ENCODE measurements around the gene IQCK.

The IQCK gene

DNA sequence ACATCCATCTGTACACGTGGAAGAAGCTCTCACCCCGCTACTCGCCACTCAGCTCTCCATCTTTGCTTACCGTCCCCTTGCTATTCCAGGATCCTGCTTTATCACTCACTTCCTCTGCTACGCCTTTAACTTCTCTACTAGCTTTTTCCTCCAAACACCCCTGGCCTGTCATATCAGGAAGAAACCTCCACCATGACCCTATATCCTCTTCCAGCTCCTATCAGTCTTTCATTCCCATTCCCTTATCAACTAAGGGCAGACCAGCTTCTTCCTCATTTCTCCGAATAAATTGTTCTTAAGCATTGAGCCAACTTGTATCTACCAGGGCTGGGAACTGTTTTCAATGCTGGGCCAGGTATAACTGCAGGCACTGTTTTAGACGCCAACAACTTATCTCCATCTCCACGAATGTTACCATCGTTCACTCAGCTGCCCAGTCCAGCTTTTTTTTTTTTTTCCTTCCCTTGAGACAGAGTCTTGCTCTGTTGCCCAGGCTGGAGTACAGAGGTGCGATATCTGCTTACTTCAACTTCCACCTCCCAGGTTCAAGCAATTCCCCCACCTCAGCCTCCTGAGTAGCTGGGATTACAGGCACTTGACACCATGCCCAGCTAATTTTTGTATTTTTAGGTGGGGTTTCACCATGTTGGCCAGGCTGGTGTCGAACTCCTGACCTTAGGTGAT, 4.3 kb downstream of the IQCK start:
- no peak for DNase-seq

DNA sequence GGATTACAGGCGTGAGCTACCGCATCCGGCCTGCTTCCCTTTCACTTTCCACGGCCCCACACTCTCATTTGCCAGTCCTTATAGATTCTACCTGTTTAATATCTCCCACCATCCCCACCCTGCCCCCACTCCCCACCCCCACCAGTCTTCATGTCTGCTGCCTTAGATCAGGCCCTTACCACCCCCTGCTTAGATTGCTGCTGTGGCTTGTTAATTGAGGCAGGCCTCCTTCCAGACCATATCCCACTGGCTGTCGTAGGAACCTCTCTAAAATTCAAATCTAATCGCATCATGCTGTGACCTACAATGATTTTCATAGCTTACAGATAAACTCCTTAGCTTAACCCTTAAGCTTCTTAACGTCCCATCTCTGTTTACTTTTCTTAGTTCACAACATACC, 4.9 kb downstream of the IQCK start:
- DNase-seq: no peak

DNA sequence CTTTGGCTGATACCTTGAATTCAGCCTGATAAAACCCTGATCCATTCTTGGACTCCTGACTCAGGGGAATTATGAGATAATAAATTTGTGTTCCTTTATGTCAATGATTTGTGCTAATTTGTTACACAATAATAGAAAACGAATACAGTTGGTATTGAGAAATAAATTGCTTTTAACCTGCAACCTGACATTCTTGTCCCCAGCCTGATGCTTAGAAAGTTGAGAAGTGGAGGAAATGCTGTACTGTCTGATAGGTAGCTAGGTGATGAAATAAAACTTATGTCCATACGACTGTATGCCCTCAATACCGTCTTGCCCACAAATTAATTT, 10.5 kb downstream of the IQCK start:
- no peak for DNase-seq

DNA sequence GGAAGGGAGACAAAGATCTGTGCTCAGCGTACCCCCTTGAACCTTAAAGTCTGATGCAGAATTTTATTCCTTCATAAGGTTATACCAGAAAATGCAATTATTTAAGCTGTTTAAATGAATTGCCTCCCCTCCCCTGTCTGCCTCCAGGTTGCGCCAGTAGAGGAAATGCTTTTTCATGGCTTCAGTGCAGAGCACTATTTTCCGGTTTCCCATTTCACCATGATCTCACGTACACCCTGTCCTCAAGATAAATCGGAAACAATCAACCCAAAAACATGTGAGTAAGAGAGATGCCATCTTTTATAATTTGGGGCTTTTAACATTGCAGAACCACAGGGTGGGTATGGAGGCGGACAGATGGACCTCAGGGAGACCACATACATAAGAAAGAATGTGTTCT, 15.5 kb downstream of the IQCK start:
- DNase-seq: no peak

DNA sequence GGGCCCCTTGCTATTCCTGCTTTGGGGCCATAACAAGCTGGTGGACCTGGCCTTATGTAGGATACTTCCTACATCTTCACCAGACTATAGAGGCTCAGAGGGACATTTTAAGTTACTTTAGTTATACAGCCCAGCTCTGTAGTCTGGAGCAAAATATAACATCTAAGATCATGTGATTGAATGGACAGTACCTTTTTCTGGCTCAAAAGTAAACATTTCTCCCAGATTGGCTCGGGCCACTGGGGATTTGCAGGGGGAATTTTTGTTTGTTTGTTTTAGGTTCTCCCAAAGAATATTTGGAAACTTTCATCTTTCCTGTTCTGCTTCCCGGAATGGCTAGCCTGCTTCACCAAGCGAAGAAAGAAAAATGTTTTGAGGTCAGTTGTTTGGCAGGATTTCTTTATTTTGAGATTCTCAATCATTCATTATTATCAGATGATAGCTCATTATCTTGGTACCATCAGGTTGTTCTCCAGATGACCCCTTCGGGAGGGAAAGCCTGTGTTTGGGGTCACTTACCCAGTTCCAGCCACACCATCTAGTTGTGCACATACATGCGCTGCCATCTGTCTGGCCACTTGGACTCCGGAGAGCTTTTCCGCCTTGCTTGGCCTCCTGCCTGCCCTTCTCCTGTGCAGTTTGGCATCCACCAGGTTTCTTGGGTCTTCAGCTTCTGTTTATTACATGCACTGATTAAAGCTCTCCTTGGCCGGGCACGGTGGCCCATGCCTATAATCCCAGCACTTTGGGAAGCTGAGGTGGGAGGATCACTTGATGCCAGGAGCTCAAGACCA, 17.2 kb downstream of the IQCK start:
- DNase-seq: no peak

DNA sequence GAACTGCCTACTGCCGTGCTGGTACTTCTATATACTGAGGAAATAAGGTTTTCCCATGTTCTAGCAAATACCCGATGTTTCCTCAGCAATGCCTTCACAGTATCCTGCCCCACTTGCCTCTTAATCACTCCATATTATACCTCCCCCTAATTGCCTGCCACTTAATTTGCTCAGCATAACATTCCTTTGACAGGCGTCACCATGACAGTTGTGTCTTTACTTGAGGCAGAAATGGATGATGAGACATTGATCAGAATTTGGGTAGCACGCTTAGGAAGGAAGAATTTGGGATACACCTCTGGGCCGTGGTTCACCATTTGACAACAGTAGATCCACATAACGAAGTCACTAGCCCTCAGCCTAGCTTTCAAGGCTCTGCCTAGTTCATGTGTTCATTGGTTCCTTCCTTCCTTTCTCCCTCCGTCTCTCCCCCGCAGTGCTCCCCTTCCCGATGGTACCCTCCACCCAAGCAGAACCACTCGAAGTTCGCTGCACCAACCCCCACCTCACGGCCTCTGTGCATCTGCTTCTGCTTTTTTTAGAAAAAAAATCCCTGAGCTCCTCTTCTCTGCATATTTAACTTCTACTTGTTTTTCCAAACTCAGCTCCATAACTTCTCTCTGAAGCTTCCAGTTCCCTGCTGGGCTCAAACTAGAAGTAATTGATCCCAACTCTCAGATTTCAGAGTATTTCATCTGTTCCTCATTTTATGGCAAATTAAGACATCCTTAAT, 19.4 kb downstream of the IQCK start:
- no peak for DNase-seq

DNA sequence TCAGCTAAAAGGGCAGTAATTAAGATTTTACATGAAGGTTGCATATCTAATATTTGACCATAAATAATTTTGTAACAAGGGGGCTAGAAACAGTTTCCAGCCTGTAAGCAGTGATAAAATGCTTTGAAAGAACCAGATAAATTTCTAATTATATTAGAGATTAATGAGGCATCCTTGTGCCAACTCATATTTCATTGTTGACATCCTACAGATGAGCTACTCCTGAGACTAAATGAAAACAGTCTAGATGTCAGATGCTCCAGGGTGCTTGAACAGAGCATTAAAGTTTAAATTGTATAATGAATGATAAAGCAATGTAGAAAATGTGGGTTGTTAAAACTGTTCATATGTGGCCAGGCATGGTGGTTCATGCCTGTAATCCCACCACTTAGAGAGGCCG, 23.3 kb downstream of the IQCK start:
- no peak for DNase-seq

DNA sequence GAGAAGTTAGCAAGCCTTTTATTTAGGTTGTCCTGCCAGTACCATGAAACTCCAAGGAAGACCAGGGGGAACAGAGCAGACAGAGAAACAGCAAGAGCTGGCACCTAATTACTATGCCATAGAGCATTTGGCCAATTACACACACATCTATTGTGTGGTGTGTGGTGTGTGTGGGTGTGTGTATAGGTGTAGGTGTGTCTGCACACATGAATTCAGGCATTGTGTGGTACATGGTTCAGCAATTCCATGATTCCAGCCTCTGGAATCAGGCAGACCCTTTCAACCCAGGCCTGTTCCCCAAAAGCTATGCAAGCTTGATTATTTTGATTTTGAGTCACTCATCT, 25.7 kb downstream of the IQCK start:
- DNase-seq: no peak

DNA sequence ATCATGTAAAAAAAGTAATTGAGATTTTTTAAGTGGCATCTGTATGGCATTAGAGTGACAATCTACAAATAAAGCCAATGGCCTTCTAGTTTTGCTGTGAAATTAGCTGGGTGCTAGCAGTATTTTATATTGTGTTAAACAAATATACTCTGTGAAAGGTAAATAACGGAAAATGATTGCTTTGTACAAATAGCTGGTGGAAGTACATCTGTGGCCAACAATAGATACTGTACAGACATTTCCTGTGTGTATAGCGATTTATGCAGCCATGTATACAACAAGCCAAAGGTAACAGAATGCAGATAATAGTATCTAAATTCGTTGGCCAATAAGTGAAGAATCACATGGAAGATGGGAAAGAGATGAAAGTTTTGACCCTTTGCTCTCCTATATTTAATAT, 26.6 kb downstream of the IQCK start:
- DNase-seq: no peak

DNA sequence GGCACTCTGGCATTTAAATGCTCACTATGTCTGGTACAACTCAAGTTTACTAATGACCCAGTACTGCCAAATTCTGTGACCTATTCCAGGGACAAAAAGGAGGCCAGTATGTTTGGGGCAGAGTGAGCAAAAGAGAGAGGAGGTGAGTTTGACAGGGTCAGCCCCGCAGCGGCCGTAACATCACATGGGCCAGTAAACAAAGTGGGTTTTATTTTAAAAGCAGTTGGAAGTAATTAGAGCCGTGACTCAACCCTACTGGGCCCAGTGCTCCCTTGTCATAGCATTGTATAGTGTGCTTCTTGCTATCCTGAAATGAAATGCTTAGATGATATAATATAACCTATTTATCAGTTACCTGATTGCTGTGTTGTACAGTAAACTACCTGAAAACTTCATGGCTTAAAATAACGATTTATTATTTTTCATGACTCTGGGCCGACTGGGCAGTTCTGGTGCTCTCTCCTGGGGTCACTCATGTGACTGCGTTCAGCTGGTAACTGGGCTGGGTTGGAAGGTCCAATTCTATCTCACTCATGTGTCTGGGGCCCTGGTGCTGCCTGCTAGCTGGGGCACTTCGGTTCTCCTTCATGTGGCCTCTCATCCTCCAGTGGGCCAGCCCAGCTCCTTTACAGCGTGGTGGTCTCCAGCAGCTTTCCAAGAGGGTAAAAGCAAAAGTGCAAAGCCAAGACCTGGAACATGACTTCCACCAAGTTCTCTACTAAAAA, 27.4 kb downstream of the IQCK start:
- DNase-seq: no peak

DNA sequence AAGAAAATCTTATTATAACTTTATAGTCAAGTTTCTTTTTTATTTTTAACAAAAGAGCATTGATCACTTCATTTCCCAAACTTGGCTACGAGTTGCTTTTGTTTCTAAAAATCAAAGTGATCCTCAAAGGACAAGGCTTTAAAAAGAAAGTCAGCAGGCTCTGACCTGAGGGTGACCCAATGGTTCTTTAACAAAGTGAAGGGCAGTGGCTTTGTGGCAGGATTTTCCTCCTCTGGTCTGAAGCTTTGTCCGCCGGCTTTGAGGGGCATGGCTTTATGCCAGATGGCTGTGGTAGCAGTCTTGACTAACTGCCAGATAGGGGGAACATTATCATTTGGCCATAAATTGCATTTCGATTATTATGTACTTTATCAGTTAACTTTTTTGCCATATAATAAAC, 28.5 kb downstream of the IQCK start:
- DNase-seq: no peak

DNA sequence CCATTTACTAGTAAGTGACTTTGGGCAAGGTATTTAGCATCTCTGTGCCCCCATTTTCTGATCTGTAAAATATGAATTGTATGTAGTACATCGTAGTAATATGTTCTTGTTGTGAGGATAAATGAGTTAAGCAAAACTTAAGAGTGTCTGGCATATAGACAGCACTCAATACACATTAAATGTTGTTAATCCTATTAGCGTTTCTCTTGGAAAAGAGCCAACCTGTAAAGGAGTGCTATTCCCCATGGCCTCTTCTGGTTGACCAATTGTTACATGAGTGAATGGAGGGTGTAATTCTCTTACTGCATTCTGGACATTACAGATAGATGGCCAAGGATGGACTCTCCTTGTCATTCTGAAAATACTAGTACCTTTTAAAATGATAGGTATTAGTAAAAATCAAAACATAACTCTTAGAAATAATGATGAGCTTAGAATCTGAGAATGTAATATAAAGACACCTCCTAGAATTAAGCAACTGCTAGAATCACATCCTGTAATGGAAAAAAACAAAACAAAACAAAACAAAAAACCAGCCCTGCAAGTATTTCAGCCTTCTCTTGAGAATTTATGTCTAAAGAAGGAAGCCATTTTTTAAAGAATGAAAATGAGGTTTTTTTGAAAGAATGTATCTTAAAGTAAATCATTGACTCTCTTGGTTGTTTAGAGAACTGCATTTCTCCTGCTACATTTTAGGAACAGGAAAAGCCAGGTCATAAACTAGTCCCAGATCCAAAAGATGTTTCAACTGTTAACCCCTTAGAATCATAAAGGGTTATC, 30.5 kb downstream of the IQCK start:
- no peak for DNase-seq

DNA sequence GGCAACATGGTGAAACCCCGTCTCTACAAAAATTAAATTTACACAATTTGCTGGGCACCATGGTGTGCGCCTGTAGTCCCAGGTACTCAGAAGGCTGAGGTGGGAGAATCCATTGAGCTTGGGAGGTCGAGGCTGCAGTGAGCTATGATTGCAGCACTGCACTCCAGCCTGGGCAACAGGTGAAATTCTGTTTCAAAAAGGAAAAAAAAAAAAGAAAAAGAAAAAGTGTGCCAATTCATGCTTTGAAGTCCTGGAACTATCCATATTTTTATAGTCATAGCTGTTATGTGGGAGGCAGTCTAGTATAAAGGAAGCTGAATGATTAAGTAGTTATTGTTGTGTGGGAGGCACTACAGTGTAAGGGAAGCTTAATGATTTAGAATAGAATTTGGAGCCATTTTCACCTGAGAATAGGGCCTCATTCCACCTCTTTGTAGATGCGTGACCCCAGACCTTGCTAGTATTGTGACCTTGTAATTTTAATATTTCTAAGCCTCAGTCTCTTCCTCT, 31.6 kb downstream of the IQCK start:
- DNase-seq: no peak

DNA sequence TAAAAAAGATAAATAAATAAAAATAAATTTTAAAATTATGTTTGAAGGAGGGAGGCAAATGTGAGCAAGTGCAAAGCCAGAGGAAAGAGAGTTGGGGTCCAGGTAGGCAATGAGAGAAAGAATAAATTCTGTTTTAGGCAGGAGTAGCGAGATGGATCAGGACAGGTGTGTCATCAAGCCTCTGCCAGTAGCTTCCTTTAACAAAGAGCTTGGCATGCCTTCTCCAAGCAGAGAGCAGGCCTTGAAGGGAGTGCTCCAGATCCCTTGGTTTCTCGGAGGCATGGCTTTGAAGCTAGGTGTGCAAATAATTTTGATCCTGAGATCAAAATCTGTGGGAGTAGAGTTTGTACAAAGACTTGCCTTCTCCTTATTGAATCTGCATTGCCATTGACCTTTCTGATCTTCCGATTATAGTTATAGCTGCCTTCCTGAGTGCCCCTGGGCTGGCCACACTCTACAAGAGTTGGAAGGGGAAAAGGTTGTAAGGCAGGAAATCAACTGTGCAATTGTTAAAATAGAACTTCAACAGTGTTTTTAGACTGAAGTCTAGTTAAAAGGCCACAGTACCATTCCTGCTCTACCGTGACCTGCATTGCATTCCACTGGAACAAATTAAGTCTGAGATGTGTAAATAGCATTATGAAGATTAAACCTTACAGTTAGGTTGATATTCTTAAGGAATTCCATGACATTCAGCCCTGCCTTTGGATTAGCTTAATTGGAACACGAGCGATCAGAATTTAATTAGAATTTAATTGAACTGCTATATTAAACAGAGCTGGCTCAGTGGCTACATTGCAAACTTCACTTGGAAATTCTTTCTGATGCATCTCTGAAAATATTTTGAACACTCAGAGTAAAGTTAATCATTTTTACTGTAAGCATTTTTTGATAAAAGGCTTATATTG, 33.7 kb downstream of the IQCK start:
- DNase-seq: no peak

DNA sequence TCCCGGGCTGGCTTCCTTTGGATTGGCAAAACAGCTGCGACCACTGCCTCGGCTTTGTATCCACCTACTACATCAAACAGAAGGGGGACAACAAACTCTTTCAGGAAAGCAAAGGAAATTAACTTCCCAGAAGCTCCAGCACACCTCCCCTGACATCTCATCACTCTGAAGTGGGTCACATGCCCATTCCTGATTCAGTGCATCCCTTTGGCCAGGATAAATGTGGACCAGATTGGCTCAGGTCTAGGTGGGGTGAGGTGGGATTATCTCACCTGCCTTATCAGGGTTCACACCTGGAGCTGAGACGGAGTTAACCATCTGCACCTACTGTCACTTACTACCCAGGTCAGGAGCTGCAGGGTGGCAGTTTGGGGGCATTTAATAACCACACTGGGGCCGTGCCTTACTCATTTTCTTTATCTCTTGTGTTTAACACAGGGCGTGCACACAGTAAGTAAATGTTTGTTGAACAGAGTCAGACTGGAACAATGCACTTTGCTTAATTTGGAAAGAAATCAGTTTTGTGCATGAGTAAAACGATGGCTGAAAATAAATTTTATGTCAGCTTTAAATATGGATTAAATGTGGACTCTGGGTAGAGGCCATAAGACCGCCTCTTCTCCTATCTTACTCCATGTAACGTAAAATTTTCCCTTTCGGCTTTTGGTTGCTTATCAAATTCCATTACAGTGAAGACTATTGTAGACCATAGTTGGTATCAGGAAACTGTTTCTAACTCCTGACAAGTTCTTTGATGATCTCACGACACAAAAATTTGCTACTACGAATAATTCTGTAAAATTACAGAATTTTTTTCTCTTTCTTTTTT, 36.0 kb downstream of the IQCK start:
- DNase-seq: no peak

DNA sequence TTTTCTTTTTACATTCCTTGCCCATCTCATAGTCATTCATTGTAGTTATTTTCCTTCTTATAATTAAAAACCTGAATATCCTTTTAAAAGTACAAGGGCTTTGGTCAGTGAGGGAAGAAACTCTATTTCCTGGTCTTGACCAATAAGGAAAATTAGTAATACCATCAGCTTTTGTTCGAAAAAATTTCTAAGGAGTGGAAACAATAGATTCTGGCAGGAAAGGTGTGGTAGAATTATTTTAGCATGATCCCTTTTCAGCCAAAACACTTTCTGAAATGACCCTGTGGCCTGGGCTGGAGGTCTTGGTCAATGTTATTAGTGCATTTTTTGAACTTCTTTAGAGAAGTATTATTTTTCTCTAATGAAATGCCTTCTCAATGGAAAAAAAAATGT, 36.6 kb downstream of the IQCK start:
- DNase-seq: no peak

DNA sequence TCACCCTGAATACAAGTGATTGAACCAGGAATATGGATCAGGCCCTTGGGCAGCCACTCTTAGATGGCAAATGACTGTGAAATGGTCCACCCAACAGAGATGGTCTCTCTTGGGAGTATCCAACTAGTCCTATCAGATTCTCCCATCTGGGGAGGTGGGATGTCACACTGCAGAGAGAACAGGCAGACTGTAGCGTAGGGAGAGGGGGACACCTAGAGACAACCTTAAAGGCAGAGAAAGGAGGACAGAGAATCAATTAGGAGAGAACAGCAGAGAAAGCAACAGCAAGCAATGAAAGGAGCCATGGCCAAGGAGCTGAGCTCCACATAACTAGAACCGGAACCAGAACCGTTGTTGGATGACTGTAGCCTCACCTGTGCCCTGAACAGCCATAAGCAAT, 37.2 kb downstream of the IQCK start:
- DNase-seq: no peak

DNA sequence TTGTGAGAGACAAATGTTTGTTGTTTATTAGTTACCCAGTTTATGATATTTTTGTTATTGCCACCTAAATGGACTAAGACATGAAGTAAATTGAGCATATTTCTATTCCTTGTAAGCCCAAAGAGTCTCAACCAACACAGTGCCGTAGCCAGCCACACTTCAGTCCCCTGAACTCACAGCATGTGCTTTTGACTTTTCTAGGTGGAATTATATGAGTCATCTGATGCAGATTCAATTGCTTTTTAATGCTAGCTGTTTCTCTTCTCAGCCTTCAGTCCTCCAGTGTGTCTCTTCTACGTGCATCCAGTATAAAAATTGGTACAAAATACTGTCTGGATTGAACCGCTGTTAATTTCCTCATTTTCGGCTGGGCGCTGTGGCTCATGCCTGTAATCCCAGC, 39.0 kb downstream of the IQCK start:
- no peak for DNase-seq

DNA sequence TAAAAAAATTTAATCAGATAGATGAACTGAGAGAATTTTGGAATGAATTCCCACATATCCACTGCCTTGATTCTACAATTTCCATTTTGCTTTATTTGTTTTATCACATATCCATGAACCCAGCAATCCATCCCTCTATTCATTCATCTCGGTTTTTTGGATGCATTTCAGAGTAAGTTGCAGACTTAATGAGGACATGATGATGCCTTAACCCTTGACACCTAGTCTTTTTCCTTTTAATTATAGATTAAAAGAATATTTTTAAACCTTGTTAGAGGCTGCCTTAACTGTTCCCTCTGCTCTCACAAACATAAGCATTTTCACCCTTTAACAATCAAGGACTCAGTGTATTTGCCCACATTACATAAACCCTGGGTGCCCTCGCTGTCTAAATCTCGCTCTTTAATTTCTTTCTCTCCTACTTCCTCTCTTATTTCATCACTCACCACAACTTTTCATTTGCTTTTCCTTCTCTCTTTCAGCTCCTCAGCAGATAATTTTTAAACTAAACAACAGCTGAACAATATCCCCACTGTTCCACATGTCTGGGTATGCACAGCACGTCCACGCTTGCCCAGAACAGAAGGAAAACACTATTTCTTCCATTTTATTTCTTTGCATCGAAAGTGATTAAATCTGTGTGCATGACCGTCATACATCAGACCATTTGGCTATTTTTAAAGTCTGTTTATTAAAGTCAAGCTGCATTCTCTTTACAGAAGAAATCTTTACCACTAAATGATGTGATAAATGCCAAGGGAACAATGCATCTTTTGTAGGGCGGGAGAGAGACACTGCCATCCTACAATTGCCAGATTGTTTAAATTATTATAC, 39.9 kb downstream of the IQCK start:
- peak; percentile 9 for DNase-seq
